ENCODE measurements around the gene CRY1. TPM values are rescaled to one million over a fixed set of nuclear protein-coding genes. Genes with fewer than 3 reads are reported as not detected.

CRY1 gene
- total RNA-seq (2022; extraction: Qiagen RNA extraction): 19.7 to 27.2 TPM (median 22.5 TPM) in 5 replicates

GRCh38 chr12:107093417-107094182 lies at the start of gene CRY1:
CRY1 (minus strand) TSS chr12:107093549; CDS start chr12:107092961, 588 bp downstream.

DNA sequence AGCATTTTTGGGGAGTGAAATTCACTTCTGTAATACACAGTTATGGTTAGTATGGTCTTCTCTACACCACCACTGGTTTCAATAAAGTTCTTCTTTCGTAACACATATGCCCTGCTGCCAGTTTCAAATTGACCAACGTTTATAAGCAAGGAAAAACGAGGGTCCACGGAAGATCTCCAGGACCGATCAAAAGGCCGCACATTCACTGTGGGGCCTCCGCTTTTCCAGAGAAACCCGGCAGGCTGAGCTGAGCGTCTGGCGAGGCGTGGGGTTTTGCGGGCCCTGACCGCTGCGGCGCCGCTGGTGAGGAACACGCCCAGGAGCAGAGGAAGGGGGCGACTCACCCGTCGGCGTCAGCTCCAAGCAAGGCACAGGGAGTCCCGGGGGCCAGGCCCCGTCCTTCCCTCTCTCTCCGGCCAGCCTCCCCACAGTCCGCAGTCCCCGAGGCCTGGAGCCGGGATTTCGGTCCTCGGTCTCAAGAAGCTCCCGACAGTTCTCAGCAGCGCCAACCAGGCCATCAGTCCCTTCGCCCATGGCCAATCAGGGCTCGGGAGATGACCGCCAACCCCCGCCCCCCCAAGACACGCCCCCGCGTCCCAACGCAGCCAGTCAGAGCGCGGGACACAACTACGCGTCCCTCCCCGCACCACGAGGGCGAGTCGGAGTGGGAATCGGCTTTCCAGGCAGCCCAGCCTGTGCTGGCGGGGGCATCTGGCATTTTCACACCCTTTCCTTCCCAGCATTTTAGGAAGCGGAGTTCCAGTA lies 106.5 kb downstream of the CRY1 start, which contains the start of gene MTERF2:
Gene MTERF2, minus strand, starts transcription at position 522 of the 765 bp plus-strand sequence. CDS start 8,432 bp downstream, outside the sequence.

GRCh38 chr12:106955377-106956047 lies 137.8 kb downstream of the CRY1 start, which contains the start of gene TMEM263:
TMEM263 (plus strand) TSS chr12:106955907; CDS start chr12:106967117, 11,210 bp downstream.

Other genes starting within 250 kb of the CRY1 start
- 25.5 to 34.9 TPM (median 29.5 TPM) in 5 replicates for gene TMEM263, start 137.6 kb downstream of the CRY1 start, total RNA-seq (2022; extraction: Qiagen RNA extraction)
- gene MTERF2, start 106.4 kb downstream of the CRY1 start, total RNA-seq (2022; extraction: Qiagen RNA extraction): 3.1 to 4.1 TPM (median 4.0 TPM) in 5 replicates